ENCODE data around the gene RGPD3. TPM values are rescaled to one million over a fixed set of nuclear protein-coding genes. Genes with fewer than 3 reads are reported as not detected.

RGPD3 gene
- total RNA-seq, 2 experiments from 2014 or later: 0.05 to 0.14 TPM

DNA sequence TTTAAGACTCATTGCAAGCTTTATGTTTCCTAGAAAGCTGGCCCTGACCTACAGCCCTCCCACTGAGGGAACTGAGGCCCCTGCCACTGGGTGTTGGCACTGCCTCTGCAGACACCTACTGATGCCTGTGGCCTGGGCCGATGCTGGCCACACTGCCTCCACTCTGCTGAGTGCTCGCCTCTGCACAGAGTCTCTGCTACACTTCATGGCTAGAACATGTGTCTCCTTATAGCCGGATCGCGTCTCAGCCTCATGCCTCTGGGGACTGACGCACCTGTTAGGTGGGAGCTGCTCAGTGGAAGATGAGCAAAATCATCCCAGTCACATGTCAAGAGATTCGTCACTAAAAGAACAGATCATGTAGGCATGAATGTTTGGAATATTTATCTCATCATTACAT is 108.7 kb downstream of the RGPD3 start:
- no peaks in the 10 kb centered on the region for H3K36me3 Mint-ChIP-seq (ENCODE audit: low read depth)
- CTCF ChIA-PET: no interaction called here
- ATAC-seq: no peak
- no peak for DNase-seq
- intact Hi-C loops (cut with DNase I, micrococcal nuclease): no loop called here
- no peak overlapping the region for H3K27ac Mint-ChIP-seq
- no peak overlapping the region for H3K4me3 Mint-ChIP-seq
- H3K27me3 Mint-ChIP-seq: peaks cover 2% of the 10 kb centered on the region
- peaks cover 3% of the 10 kb centered on the region for H3K4me1 Mint-ChIP-seq
- no peaks in the 10 kb centered on the region for H3K9me3 Mint-ChIP-seq (ENCODE audit: low read depth)
- POLR2A ChIA-PET: no interaction called here

DNA sequence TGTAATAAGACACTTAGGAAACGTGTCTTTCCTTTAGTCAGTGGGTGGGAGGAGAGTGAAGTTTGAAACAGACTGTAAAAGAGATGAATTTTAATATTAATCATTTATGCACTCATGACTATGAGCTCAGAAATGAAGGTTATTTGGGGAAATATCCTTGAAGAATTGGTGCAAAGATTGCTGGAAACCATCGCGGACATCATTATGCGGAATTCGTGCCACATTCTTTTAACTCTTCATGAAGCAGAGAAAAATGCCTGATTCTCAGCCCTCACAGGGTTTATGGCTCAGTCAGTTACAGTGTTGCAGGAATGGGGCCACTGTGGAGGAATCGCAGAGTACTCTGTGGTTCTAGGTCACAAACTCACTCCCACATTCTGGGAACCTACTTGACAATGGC is 109.7 kb downstream of the RGPD3 start:
- ATAC-seq (no peak), DNase-seq (no peak)
- peaks cover 2% of the 10 kb centered on the region for H3K27me3 Mint-ChIP-seq
- H3K27ac Mint-ChIP-seq: no peak overlapping the region
- H3K4me1 Mint-ChIP-seq: peaks cover 3% of the 10 kb centered on the region
- H3K9me3 Mint-ChIP-seq (ENCODE audit: low read depth): no peaks in the 10 kb centered on the region
- no peak overlapping the region for H3K4me3 Mint-ChIP-seq
- CTCF ChIA-PET: no interaction called here
- intact Hi-C loops (cut with DNase I, micrococcal nuclease): no loop called here
- H3K36me3 Mint-ChIP-seq (ENCODE audit: low read depth): no peaks in the 10 kb centered on the region
- POLR2A ChIA-PET: no interaction called here

DNA sequence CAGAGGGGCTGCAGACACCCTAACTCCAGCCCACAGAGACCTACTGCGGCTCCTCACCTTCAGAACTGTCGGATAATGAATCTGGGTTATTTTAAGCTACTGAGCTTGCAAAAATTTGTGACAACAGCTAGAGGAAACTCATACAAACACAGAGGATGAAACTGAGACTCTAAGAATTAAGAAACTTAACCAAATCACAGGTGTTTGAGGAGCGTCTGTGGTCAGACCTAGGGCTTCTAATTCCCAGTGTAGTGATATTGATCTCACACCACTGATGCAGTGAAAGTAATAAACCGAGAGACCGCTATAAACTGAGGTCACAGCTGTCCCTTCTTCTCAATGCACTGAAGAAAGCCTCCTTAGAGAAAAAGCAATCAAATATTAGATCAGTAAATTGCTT is 110.1 kb downstream of the RGPD3 start:
- no peak for ATAC-seq
- DNase-seq: no peak
- Mint-ChIP-seq H3K4me3 (no peak overlapping the region), H3K27me3 (peaks cover 2% of the 10 kb centered on the region), H3K27ac (no peak overlapping the region), H3K4me1 (no peaks in the 10 kb centered on the region), H3K9me3 (ENCODE audit: low read depth) (no peaks in the 10 kb centered on the region), H3K36me3 (ENCODE audit: low read depth) (no peaks in the 10 kb centered on the region)
- CTCF ChIA-PET: no interaction called here
- intact Hi-C loops (cut with DNase I, micrococcal nuclease): no loop called here
- POLR2A ChIA-PET: no interaction called here

DNA sequence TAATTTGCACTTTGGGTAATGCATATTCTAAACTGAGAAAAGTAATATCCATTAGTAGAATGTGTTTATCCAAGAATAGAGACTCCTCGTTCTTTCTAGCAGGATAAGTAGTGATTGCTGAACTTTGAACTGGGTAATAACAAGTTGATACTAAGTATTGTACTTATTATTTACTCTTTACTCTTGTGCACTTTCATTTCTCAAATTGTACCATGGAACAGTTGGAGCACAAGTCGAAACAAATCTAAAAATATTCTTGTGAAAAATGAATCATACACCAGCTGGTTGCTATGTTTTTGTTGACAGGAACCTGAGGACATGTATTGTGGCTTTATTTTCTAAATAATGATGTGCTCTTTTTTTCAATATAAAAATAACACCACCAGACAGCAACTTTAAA is 111.9 kb downstream of the RGPD3 start:
- no peaks in the 10 kb centered on the region for H3K36me3 Mint-ChIP-seq (ENCODE audit: low read depth)
- CTCF ChIA-PET: no interaction called here
- POLR2A ChIA-PET: no interaction called here
- no peak overlapping the region for H3K27ac Mint-ChIP-seq
- no peaks in the 10 kb centered on the region for H3K27me3 Mint-ChIP-seq
- H3K4me3 Mint-ChIP-seq: no peak overlapping the region
- intact Hi-C loops (cut with DNase I, micrococcal nuclease): no loop called here
- H3K4me1 Mint-ChIP-seq: no peaks in the 10 kb centered on the region
- H3K9me3 Mint-ChIP-seq (ENCODE audit: low read depth): no peaks in the 10 kb centered on the region
- ATAC-seq: no peak
- no peak for DNase-seq

DNA sequence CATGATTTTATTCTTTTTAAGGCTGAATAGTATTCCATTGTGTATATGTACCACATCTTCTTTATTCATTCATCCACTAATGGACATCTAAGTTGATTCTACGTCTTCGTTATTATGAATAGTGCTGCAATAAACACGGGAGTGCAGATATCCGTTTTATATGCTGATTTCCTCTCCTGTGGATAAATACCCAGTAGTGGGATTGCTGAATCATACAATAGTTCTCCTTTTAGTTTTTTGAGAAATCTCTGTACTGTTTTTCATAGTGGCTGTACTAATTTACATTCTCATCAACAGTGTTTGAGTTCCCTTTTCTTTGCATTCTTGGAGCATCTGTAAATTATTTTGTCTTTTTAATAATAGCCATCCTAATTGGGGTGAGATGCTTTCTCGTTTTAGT is 114.5 kb downstream of the RGPD3 start:
- ATAC-seq: no peak
- Mint-ChIP-seq H3K27ac (no peak overlapping the region), H3K9me3 (ENCODE audit: low read depth) (no peaks in the 10 kb centered on the region), H3K4me3 (no peak overlapping the region), H3K4me1 (no peaks in the 10 kb centered on the region), H3K36me3 (ENCODE audit: low read depth) (no peaks in the 10 kb centered on the region), H3K27me3 (no peaks in the 10 kb centered on the region)
- POLR2A ChIA-PET: no interaction called here
- intact Hi-C loops (cut with DNase I, micrococcal nuclease): no loop called here
- DNase-seq: no peak
- CTCF ChIA-PET: no interaction called here

DNA sequence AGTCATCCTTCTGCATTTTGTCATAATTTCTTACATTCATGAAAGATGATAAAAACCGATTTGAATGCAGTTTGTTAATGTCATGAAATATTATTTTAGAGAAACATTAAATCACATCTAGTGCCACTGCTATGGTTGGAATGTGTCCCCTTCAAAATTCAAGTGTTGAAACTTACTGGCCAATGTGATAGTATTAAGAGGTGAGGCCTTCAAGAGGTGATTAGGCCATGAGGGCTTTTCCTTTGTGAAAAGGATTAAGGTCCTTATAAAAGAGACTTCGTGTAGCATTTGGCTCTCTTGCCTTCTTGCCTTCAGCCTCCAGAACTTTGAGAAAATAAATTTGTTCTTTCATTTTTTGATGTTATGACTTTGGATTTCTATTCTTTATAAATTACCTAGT is 117.2 kb downstream of the RGPD3 start:
- CTCF ChIA-PET: no interaction called here
- POLR2A ChIA-PET: no interaction called here
- no peaks in the 10 kb centered on the region for H3K36me3 Mint-ChIP-seq (ENCODE audit: low read depth)

DNA sequence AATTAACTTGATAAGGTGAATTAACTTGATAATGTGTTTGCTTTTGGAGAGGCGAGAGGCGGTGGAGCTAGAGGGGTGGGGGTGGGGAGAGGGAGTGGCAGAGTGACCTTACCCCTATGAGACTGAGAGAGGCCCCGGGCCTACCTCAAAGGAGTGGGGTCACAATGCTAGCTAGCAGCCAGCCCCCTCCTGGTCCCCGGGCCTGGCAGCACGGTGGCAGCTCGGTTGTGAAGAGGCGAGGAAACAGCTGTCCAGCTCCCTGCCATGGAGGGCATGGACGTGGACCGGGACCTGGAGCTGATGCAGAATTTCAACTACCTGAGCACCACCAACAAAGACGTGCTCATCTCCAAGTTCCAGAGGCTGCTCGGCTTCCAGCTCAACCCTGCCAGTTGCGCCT is 123.9 kb downstream of the RGPD3 start:
- Mint-ChIP-seq H3K27me3 (no peaks in the 10 kb centered on the region), H3K27ac (no peak overlapping the region), H3K9me3 (ENCODE audit: low read depth) (no peaks in the 10 kb centered on the region), H3K4me3 (no peak overlapping the region), H3K36me3 (ENCODE audit: low read depth) (no peaks in the 10 kb centered on the region), H3K4me1 (no peaks in the 10 kb centered on the region)
- ATAC-seq (no peak), DNase-seq (no peak)
- intact Hi-C loops (cut with DNase I, micrococcal nuclease): no loop called here
- POLR2A ChIA-PET: no interaction called here
- CTCF ChIA-PET: no interaction called here

More for the DNA sequence above, 117.2 kb downstream of the RGPD3 start:
- Mint-ChIP-seq H3K4me3 (no peak overlapping the region), H3K27me3 (no peaks in the 10 kb centered on the region), H3K9me3 (ENCODE audit: low read depth) (no peaks in the 10 kb centered on the region), H3K27ac (no peak overlapping the region), H3K4me1 (no peaks in the 10 kb centered on the region)
- DNase-seq (no peak), ATAC-seq (no peak)
- intact Hi-C loops (cut with DNase I, micrococcal nuclease): no loop called here

DNA sequence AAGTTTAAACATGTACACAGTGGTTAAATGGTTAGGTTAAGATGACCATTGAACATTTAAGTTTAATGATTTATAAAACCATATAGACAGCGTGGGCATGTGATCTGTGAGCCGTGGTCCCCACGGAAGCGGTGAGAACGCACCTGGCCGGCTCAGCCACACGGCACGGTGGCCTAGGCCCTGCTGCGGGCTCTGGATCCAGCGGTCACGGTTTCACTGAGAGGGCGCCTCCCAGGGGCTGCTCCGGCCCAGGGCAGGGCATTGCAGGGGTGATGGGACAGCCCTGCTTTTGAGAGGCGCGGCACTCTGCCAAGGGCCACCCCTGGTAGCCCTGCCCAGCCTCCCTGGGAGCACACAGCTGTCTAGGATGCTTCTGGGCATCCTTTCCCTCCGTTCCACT is 124.9 kb downstream of the RGPD3 start:
- DNase-seq (no peak), ATAC-seq (no peak)
- Mint-ChIP-seq H3K36me3 (ENCODE audit: low read depth) (no peaks in the 10 kb centered on the region), H3K9me3 (ENCODE audit: low read depth) (no peaks in the 10 kb centered on the region), H3K4me1 (no peaks in the 10 kb centered on the region), H3K4me3 (no peak overlapping the region), H3K27me3 (no peaks in the 10 kb centered on the region), H3K27ac (no peak overlapping the region)
- POLR2A ChIA-PET: no interaction called here
- intact Hi-C loops (cut with DNase I, micrococcal nuclease): no loop called here
- CTCF ChIA-PET: no interaction called here

DNA sequence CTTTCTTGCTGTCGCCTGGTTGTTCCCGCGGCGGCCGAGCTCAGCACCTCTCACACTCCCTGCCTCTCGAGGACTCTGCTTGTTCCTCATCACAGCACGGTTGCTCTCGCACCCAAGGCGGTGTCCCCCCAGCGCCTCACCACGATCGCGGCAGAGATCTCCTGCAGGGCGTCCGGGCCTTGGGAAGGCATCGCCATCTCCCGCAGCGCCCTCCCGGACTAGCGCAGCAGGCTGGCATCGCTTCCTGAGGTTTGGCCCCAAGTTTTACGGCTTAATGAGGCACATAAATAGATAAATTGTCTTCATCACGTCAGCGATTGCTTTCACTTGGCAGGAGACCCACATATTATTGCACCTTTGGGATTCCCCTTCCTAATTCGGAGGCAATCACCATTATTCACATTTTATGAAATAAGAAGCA is 125.4 kb downstream of the RGPD3 start:
- ATAC-seq (no peak), DNase-seq (no peak)
- Mint-ChIP-seq H3K27me3 (no peaks in the 10 kb centered on the region), H3K4me1 (no peaks in the 10 kb centered on the region), H3K4me3 (no peak overlapping the region), H3K9me3 (ENCODE audit: low read depth) (no peaks in the 10 kb centered on the region), H3K27ac (no peak overlapping the region), H3K36me3 (ENCODE audit: low read depth) (no peaks in the 10 kb centered on the region)
- intact Hi-C loops (cut with DNase I, micrococcal nuclease): no loop called here
- CTCF ChIA-PET: no interaction called here
- POLR2A ChIA-PET: no interaction called here

DNA sequence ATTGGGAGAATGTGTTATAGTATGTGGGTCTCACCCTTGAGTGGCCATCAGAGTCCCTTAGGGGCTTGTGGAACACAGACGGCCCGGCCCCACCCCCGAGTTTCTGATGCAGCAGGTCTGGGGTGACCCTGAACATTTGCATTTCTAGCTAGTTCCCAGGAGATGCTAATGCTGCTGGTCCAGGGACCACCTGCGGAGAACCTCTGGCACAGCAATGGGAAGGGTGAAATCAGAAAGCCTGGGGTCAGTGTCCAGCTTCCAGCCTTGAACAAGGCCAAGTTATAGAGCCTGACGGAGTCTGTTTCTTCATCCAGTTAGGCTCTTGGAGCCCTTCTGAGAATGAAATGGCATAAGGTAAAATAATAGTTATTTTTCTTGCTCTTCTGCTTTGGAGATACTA is 126.5 kb downstream of the RGPD3 start:
- H3K36me3 Mint-ChIP-seq (ENCODE audit: low read depth): no peaks in the 10 kb centered on the region
- H3K9me3 Mint-ChIP-seq (ENCODE audit: low read depth): no peaks in the 10 kb centered on the region
- no peaks in the 10 kb centered on the region for H3K27me3 Mint-ChIP-seq
- intact Hi-C loops (cut with DNase I, micrococcal nuclease): no loop called here
- ATAC-seq (no peak), DNase-seq (no peak)
- H3K4me1 Mint-ChIP-seq: no peaks in the 10 kb centered on the region
- CTCF ChIA-PET: no interaction called here
- no peak overlapping the region for H3K4me3 Mint-ChIP-seq
- POLR2A ChIA-PET: no interaction called here
- H3K27ac Mint-ChIP-seq: no peak overlapping the region

Other genes with a start within 250 kb of the RGPD3 start
- under 1 TPM; 0.09 to 0.11 TPM for gene CD8B2, start 19.0 kb upstream of the RGPD3 start, total RNA-seq

Measured in activated CD4-positive, alpha-beta T cell treated with anti-CD3 and anti-CD28 coated beads for 36 hours (primary cell).